Measurements from ENCODE around the gene AQP12B.

The AQP12B gene

DNA sequence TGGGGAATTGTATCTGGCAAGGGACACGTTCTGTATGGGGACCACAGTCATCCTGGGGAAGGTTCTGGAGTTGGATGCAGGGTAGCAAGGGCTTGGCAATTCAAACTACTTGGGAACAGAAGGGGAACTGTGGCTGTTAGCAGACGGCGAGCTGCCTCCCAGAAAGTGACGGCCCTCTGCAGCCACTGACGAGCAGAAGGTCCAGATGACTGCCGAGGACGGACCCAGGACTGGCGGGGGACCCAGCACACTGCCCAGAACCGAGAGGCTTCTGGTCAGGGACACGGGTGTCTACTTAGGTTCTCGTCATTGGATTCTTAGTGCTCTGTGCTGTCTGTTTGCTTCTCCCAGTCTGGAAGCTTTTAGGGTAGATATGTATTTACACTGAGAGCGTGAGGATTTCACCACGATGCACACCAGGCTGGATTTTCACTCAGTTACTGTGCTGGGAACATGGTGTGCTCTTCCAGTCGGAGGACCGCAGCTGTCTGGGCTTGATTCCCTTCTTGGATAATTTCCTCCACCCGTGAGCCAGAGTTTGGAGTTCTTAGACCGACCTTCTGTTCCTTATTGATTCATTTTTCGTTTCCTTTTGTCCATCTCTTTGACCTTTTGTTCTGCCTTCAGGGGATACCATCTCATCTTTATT lies 44.0 kb downstream of the AQP12B start:
- TF ChIP-seq, protein P1, sequence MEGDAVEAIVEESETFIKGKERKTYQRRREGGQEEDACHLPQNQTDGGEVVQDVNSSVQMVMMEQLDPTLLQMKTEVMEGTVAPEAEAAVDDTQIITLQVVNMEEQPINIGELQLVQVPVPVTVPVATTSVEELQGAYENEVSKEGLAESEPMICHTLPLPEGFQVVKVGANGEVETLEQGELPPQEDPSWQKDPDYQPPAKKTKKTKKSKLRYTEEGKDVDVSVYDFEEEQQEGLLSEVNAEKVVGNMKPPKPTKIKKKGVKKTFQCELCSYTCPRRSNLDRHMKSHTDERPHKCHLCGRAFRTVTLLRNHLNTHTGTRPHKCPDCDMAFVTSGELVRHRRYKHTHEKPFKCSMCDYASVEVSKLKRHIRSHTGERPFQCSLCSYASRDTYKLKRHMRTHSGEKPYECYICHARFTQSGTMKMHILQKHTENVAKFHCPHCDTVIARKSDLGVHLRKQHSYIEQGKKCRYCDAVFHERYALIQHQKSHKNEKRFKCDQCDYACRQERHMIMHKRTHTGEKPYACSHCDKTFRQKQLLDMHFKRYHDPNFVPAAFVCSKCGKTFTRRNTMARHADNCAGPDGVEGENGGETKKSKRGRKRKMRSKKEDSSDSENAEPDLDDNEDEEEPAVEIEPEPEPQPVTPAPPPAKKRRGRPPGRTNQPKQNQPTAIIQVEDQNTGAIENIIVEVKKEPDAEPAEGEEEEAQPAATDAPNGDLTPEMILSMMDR (conservative IDR thresholded peaks at IDR 0.05): no peak
- no peak overlapping the region for H3K27ac ChIP-seq

DNA sequence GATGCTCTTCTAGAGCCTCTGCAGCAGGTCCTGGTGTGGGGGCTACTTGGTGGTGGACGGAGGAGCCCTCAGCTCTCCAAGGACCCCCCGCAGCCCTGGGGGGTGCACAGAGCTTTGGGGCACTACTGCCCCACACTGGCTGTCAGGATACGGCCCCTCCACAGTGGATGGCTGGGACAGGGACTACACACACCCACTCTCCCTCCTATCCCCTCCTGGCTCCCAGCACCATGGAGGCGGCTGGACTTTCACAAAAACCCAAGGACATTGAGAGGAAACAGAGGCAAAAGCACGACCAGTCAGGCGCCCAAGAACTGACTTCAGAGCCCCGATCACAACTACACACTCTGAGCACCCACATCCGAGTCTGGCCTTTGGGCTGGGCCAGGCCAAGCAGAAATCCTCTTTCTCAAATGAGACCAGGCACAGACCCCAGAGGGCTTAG lies 44.8 kb downstream of the AQP12B start:
- no peak overlapping the region for H3K27ac ChIP-seq
- TF ChIP-seq, protein P1 (conservative IDR thresholded peaks at IDR 0.05): no peak

DNA sequence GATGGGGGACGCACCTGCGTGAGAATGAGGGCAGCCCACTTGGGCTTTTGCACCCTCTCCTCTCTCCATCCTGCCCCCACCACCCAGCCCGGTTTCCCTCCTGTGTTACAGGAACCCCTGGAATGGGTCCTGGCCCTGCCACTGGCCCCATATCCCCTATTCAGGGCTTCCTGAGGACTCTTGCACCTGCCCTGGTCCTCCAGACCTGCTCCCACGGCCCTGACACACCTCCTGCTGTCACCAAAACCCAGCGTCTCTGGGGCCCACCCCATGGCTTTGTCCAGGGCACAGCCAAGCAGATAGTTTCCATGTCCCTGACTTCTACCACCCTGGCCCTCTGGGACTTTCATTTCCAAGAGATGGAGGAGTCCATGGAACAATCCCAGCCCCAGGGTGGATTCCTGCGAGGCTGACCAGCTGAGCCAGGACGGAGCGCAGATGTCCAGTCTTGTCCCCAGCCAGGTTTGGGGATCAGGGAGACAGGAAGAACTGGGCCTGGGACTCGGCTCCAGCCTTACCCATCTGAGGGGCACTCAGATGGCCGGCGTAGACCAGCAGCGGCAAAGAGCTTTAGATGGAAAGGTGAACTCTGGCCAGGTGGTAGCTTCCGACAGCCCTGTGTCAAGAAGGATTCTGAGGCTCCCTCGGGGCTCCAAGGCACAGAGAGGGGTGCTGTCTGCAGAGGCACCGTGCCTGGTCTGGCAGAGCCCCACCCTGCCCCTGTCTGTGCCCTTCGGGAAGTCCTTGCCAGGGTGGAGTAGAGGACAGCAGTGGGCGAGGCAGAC lies 45.4 kb downstream of the AQP12B start:
- no peak overlapping the region for H3K27ac ChIP-seq
- TF ChIP-seq, protein P1 (conservative IDR thresholded peaks at IDR 0.05): no peak

DNA sequence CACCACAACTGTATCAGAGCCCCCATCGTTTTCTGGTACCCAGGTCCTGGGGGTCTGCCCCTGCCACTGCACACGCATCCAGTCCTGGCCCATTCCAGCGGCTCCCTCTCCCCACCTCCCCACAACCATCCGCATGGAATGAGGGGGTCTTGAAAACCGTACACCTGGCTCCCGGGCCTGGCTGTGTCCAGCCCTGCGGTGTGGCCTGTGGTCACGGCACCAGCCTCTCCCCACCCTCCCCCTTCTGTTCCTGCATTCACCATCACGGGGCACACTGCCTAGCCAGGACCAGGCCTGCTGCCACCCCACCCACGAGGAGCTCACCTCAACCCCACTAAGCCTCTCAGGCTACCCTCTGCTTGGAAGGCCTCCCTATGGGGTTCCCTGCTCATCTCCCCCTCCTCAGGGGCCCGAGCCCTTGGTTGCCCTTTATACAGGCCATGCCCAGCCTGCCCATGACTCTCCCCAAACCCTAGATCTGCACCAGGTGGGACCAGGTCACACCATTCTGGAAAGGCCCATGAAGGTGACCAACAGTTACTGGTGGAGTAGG lies 46.0 kb downstream of the AQP12B start:
- no peak overlapping the region for H3K27ac ChIP-seq
- TF ChIP-seq, protein P1 (conservative IDR thresholded peaks at IDR 0.05): no peak

DNA sequence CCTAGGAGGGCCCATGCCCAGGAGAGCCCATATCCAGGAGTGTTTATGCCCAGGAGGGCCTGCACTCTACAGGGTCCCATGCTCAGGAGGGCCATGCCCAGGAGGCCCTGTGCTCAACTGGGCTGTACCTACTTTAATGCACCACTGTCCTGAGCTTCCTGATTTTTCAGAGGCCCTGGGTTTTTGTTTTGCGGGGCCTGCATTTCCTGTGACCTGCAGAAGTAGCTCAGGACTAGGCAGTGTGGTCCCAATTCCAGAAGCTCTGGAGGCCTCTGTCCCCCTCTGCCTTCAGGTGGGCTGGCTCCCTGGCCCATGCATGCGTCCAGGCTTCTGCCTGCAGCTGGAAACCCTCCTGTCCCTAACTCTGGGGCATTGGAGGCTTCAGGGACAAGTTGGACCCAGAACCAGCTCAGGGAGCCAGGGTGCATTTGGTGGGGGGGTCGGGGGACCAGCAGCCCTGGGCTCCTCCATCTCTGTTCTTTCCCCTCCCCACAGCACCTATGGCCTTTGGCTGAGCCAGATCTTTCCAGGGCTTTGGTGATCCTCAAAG lies 46.6 kb downstream of the AQP12B start:
- TF ChIP-seq, protein P1 (conservative IDR thresholded peaks at IDR 0.05): no peak
- H3K27ac ChIP-seq: no peak overlapping the region

DNA sequence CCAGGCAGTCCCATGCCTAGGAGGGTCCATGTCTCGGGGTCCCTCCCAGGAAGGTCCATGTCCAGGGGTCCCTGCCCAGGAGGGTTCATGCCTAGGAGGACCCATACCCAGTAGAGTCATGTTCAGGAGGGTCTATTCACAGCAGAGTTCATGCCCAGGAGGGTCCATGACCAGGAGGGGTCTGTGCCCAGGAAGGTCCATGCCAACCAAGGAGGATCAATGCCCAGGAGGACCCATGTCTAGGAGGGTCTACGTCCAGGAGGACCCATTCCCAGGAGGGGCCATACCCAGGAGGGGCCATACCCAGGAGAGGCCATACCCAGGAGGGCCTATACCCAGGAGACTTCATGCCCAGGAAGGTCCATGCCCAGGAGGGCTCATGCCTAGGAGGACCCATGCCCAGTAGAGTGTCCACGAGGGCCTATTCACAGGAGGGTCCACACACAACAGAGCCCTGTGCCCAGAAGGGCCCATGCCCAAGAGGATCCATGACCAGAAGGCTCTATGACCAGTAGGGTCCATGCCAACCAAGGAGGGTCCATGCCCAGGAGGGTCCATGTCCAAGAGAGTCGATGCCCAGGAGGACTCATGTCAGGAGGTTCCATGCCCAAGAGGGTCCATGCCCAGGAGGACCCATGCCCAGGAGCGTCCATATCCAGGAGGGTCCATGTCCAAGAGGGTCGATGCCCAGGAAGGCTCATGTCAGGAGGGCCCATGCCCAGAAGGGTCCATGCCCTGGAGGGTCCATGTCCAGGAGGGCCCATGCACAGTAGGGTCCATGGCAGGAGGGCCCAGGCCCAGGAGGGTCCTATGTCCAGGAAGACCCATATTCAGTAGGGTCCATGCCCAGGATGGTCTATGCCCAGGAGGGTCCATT lies 47.3 kb downstream of the AQP12B start:
- TF ChIP-seq, protein P1 (conservative IDR thresholded peaks at IDR 0.05): no peak
- no peak overlapping the region for H3K27ac ChIP-seq

Data from VCaP (cell line).